Rectal smooth muscle tissue (tissue), 1 donor: ENCODE results near the gene HLA-DPB1.
"Not testable (repeated sequence)": the region's sequence is repeated elsewhere in the genome, so short reads cannot be mapped to it uniquely, and the experiment has no call there.

ENCODE experiments used
- H3K27ac ChIP-seq: one replicate; pipeline ENCODE4 v1.7.0; 2013; ENCODE audit warnings: low read depth, low read length, inconsistent platforms
- H3K27me3 ChIP-seq: one replicate; pipeline ENCODE4 v1.7.0; 2013; ENCODE audit warnings: low read length; ENCODE audit not compliant: control insufficient read depth, insufficient read depth
- H3K36me3 ChIP-seq: one replicate; pipeline ENCODE4 v1.7.0; 2013; ENCODE audit warnings: low read length; ENCODE audit not compliant: control insufficient read depth, insufficient read depth
- H3K4me1 ChIP-seq: one replicate; pipeline ENCODE4 v1.7.0; 2013; ENCODE audit warnings: low read length; ENCODE audit not compliant: control insufficient read depth, insufficient read depth
- H3K4me3 ChIP-seq: one replicate; pipeline ENCODE4 v1.7.0; 2013; ENCODE audit warnings: low read length
- H3K9ac ChIP-seq: one replicate; pipeline ENCODE4 v1.7.0; 2013; ENCODE audit warnings: low read length

Gene HLA-DPB1

GRCh38 chr6:33057222-33058150, 18.3 kb upstream of the HLA-DPB1 start:
- Histone ChIP-seq H3K36me3 (no peaks in the 10 kb centered on the region), H3K27me3 (no peaks in the 10 kb centered on the region), H3K27ac (no peak overlapping the region), H3K4me3 (no peak overlapping the region), H3K4me1 (no peaks in the 10 kb centered on the region), H3K9ac (no peak overlapping the region)

- Histone ChIP-seq H3K27ac (no peak overlapping the region), H3K27me3 (no peaks in the 10 kb centered on the region), H3K4me3 (no peak overlapping the region), H3K36me3 (no peaks in the 10 kb centered on the region), H3K4me1 (no peaks in the 10 kb centered on the region), H3K9ac (no peak overlapping the region)
Observed at GRCh38 chr6:33061987-33062386, 13.8 kb upstream of the HLA-DPB1 start.

GRCh38 chr6:33063435-33063834, 12.4 kb upstream of the HLA-DPB1 start:
- H3K27ac ChIP-seq, H3K36me3 ChIP-seq, H3K27me3 ChIP-seq, H3K4me1 ChIP-seq, H3K9ac ChIP-seq, H3K4me3 ChIP-seq: not testable (repeated sequence)

GRCh38 chr6:33064723-33065122, 11.1 kb upstream of the HLA-DPB1 start:
- no peak overlapping the region for H3K9ac ChIP-seq
- H3K36me3 ChIP-seq = no peaks in the 10 kb centered on the region
- H3K27ac ChIP-seq = no peak overlapping the region
- no peak overlapping the region for H3K4me3 ChIP-seq
- no peaks in the 10 kb centered on the region for H3K27me3 ChIP-seq
- no peaks in the 10 kb centered on the region for H3K4me1 ChIP-seq

- H3K9ac ChIP-seq = no peak overlapping the region
- H3K4me1 ChIP-seq = no peaks in the 10 kb centered on the region
- no peaks in the 10 kb centered on the region for H3K36me3 ChIP-seq
- H3K4me3 ChIP-seq = no peak overlapping the region
- H3K27me3 ChIP-seq = no peaks in the 10 kb centered on the region
- H3K27ac ChIP-seq = no peak overlapping the region
Observed at GRCh38 chr6:33065312-33065711, 10.5 kb upstream of the HLA-DPB1 start.

GRCh38 chr6:33066917-33067521, 8.8 kb upstream of the HLA-DPB1 start:
- no peaks in the 10 kb centered on the region for H3K27me3 ChIP-seq
- H3K36me3 ChIP-seq = no peaks in the 10 kb centered on the region
- no peak overlapping the region for H3K4me3 ChIP-seq
- H3K27ac ChIP-seq = no peak overlapping the region
- H3K9ac ChIP-seq = no peak overlapping the region
- no peaks in the 10 kb centered on the region for H3K4me1 ChIP-seq

- Histone ChIP-seq H3K9ac (no peak overlapping the region), H3K4me3 (no peak overlapping the region), H3K4me1 (no peaks in the 10 kb centered on the region), H3K36me3 (no peaks in the 10 kb centered on the region), H3K27me3 (no peaks in the 10 kb centered on the region), H3K27ac (no peak overlapping the region)
Observed at GRCh38 chr6:33069021-33069738, 6.6 kb upstream of the HLA-DPB1 start.

GRCh38 chr6:33070909-33071308, 4.9 kb upstream of the HLA-DPB1 start:
- H3K27me3 ChIP-seq = no peaks in the 10 kb centered on the region
- no peak overlapping the region for H3K9ac ChIP-seq
- no peaks in the 10 kb centered on the region for H3K36me3 ChIP-seq
- no peak overlapping the region for H3K4me3 ChIP-seq
- H3K27ac ChIP-seq = no peak overlapping the region
- H3K4me1 ChIP-seq = no peaks in the 10 kb centered on the region

GRCh38 chr6:33071569-33071968, 4.2 kb upstream of the HLA-DPB1 start:
- no peaks in the 10 kb centered on the region for H3K4me1 ChIP-seq
- no peak overlapping the region for H3K27ac ChIP-seq
- no peaks in the 10 kb centered on the region for H3K27me3 ChIP-seq
- no peaks in the 10 kb centered on the region for H3K36me3 ChIP-seq
- peak overlapping the region; percentile 2 for H3K4me3 ChIP-seq
- no peak overlapping the region for H3K9ac ChIP-seq

- no peaks in the 10 kb centered on the region for H3K27me3 ChIP-seq
- H3K36me3 ChIP-seq = no peaks in the 10 kb centered on the region
- no peak overlapping the region for H3K9ac ChIP-seq
- H3K27ac ChIP-seq = no peak overlapping the region
- no peaks in the 10 kb centered on the region for H3K4me1 ChIP-seq
- peak overlapping the region; percentile 50 for H3K4me3 ChIP-seq
Observed at GRCh38 chr6:33072508-33073100, 3.2 kb upstream of the HLA-DPB1 start.

GRCh38 chr6:33073431-33073871, 2.3 kb upstream of the HLA-DPB1 start, which contains the start of gene HLA-DPA1:
HLA-DPA1 (minus strand) TSS chr6:33073649.
- H3K4me3 ChIP-seq = peak within 1 kb of the TSS; percentile 57
- H3K36me3 ChIP-seq = no peaks in the 10 kb centered on the region
- H3K27ac ChIP-seq = no peak within 1 kb of the TSS
- no peaks in the 10 kb centered on the region for H3K4me1 ChIP-seq
- no peaks in the 10 kb centered on the region for H3K27me3 ChIP-seq
- H3K9ac ChIP-seq = peak within 1 kb of the TSS; percentile 35

- no peaks in the 10 kb centered on the region for H3K27me3 ChIP-seq
- H3K4me1 ChIP-seq = no peaks in the 10 kb centered on the region
- no peaks in the 10 kb centered on the region for H3K36me3 ChIP-seq
- H3K4me3 ChIP-seq = no peak overlapping the region
- no peak overlapping the region for H3K9ac ChIP-seq
- H3K27ac ChIP-seq = no peak overlapping the region
Observed at GRCh38 chr6:33075208-33075567, 602 bp upstream of the HLA-DPB1 start.
